H7 (cell line): Measurements from ENCODE around the gene TBX4. TPM values are rescaled to one million over a fixed set of nuclear protein-coding genes. Genes with fewer than 3 reads are reported as not detected.

Experiments
- DNase-seq: peaks from one replicate; pipeline ENCODE4 v3.0.0; 2012
- H3K27me3 ChIP-seq: 2 replicates; pipeline ENCODE4 v1.6.0; 2011; ENCODE audit warnings: mild to moderate bottlenecking, low read length; ENCODE audit not compliant: control insufficient read depth, insufficient read depth
- H3K36me3 ChIP-seq: replicated peaks from 2 replicates; pipeline ENCODE4 v1.5.1; 2011; ENCODE audit warnings: low read length; ENCODE audit not compliant: control insufficient read depth, insufficient read depth
- H3K4me3 ChIP-seq: 2 replicates; pipeline ENCODE4 v1.5.1; 2011; ENCODE audit warnings: low read depth, mild to moderate bottlenecking, control low read depth, low read length, moderate library complexity; ENCODE audit not compliant: insufficient read depth
- total RNA-seq: library from RNA; depleted of rRNA; stranded (reverse); fragments of >200 nt; shearing (Covaris generic); gene quantifications from 2 replicates; pipeline ENCODE4 v1.2.3, GENCODE V29; 2014; rRNA removed

Gene TBX4
- total RNA-seq, result not detected in 2 replicates

DNA sequence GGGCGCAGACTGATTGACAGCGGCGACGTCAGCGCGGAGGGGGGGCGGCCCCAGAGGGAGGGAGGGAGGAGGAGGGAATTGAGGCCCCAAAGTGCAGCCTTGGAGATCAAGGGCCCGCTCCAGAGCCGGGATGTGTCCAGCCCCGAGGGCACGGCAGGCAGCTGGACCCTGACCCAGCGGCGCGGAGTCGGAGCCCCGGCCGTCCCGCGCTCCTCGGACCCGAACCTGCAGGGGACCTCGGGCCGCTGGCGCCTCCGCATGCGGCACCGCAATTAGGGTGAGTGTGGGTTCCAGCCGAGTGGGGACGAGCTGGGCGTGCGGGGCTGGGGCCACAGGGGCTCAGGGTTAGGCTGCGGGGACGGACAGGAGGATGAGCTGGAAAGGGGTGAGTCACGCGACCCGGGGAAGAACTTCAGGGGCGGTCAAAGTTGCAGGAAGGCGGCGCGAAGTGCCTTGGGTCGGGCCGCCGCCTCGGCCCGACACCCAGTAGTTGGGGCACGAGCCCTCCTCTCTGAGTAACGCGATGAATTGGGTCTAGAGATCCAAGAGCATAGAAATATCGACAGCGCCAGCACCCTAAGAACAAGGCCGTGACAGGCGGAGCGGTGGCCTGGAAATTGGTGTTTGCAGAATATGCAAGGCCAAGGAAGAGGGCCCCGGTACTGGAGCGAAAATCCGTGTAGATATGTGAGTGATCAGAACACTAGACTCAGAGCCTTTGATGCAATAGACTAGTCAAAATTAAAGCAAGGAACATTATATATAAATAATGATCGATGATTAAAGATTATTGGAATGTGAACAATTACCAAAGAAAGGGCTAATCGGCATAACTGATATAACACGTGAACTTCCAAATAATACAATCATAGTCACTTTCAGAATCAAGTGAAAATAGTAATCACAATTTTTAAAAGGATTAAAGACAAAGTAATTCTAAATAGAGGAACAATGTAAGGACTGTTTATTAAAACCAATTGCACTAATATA is at the start of gene TBX4:
Gene TBX4, plus strand, starts transcription at position 122 of the 990 bp plus-strand sequence. CDS start 4,069 bp downstream, outside the sequence.
- Histone ChIP-seq H3K4me3 (peak within 1 kb of the TSS; percentile 37), H3K27me3 (peaks cover 86% of the 10 kb centered on the region), H3K36me3 (no peaks in the 10 kb centered on the region)
- DNase-seq, result peak; percentile 88

- peaks cover 98% of the 10 kb centered on the region for H3K27me3 ChIP-seq
- no peak overlapping the region for H3K4me3 ChIP-seq
- DNase-seq, result peak; percentile 82
- no peaks in the 10 kb centered on the region for H3K36me3 ChIP-seq
Observed at GRCh38 chr17:61402978-61403800, 49.0 kb upstream of the TBX4 start.

DNA sequence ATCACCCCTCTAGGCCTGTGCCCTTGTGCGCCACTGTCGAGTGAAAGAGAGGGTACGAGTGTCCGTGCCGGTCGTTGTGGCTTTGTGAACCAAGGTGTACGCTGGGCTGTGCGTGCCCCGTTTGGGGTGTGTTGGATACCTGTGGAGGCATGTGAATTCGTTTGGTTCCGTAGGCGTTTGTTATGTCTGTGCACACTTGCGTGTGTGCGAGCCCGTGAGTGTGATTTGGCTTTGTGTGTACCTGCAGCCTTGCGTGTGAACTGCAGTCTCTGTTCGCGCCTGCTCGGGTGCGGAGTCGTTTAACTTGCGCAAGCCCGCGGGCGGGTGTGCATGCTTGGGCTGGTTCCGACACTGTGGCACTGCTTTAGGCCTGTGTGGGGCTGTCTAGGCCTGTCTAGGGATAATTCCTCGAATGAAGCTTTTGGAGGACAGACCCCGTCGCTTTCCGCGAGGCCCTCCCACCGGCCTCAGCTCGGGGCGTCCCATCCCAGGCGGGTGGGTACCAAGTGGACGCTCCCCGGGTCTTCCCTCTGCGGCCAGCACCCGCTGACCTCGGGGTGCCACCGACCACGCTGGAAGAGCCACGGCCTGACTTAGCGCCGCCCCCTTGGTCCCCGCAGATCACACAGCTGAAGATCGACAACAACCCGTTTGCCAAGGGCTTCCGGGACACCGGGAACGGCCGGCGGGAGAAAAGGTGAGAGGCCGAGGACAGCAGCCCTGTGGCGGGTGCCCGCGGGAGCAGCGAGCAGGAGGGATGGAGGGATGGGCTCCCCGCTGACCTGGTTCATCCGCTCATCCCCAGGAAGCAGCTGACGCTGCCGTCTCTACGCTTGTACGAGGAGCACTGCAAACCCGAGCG is 48.2 kb upstream of the TBX4 start:
- no peaks in the 10 kb centered on the region for H3K36me3 ChIP-seq
- peaks cover 98% of the 10 kb centered on the region for H3K27me3 ChIP-seq
- peak; percentile 81 for DNase-seq
- H3K4me3 ChIP-seq, result no peak overlapping the region; the same call in 1 of the 2 replicates

DNA sequence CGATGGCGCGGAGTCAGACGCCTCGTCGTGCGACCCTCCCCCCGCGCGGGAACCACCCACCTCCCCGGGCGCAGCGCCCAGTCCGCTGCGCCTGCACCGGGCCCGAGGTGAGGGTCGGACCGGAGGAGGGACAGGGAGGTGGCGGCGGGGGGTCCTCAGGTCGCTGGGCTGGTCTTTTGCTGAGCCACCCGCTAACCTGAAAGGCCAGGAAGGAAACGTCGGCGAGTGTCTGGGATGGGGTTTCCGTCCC is 47.6 kb upstream of the TBX4 start:
- Histone ChIP-seq H3K4me3 (no peak overlapping the region; the same call in 1 of the 2 replicates), H3K27me3 (peaks cover 98% of the 10 kb centered on the region), H3K36me3 (no peaks in the 10 kb centered on the region)
- DNase-seq, result peak; percentile 81

DNA sequence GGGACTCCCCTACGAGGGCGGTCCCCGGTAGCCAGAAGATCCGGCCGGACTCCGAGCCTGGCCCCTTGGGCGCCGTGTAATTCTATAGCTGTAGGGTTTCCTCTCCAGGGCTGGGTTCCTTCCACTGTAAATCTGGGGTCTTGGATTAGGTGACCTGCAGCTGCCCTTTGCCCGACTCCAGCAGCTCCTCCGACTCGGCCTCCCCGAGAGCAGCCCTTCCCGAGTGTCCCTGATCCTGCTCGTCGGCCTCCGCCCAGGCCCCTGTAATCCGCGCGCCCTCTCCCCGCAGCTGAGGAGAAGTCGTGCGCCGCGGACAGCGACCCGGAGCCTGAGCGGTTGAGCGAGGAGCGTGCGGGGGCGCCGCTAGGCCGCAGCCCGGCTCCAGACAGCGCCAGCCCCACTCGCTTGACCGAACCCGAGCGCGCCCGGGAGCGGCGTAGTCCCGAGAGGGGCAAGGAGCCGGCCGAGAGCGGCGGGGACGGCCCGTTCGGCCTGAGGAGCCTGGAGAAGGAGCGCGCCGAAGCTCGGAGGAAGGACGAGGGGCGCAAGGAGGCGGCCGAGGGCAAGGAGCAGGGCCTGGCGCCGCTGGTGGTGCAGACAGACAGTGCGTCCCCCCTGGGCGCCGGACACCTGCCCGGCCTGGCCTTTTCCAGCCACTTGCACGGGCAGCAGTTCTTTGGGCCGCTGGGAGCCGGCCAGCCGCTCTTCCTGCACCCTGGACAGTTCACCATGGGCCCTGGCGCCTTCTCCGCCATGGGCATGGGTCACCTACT is 47.1 kb upstream of the TBX4 start:
- Histone ChIP-seq H3K27me3 (peaks cover 99% of the 10 kb centered on the region), H3K36me3 (no peaks in the 10 kb centered on the region), H3K4me3 (peak overlapping the region; percentile 3; the same call in 1 of the 2 replicates)
- peak; percentile 79 for DNase-seq

- Histone ChIP-seq H3K4me3 (no peak overlapping the region), H3K27me3 (peaks cover 99% of the 10 kb centered on the region), H3K36me3 (no peaks in the 10 kb centered on the region)
- DNase-seq, result peak; percentile 70
Observed at GRCh38 chr17:61405686-61406536, 46.3 kb upstream of the TBX4 start.

- peaks cover 99% of the 10 kb centered on the region for H3K27me3 ChIP-seq
- no peak for DNase-seq
- H3K36me3 ChIP-seq, result no peaks in the 10 kb centered on the region
- no peak overlapping the region for H3K4me3 ChIP-seq
Observed at GRCh38 chr17:61406537-61406845, 45.7 kb upstream of the TBX4 start.

GRCh38 chr17:61406971-61407911 is 45.0 kb upstream of the TBX4 start:
- peak; percentile 33 for DNase-seq
- Histone ChIP-seq H3K27me3 (peaks cover 99% of the 10 kb centered on the region), H3K4me3 (no peak overlapping the region), H3K36me3 (no peaks in the 10 kb centered on the region)

DNA sequence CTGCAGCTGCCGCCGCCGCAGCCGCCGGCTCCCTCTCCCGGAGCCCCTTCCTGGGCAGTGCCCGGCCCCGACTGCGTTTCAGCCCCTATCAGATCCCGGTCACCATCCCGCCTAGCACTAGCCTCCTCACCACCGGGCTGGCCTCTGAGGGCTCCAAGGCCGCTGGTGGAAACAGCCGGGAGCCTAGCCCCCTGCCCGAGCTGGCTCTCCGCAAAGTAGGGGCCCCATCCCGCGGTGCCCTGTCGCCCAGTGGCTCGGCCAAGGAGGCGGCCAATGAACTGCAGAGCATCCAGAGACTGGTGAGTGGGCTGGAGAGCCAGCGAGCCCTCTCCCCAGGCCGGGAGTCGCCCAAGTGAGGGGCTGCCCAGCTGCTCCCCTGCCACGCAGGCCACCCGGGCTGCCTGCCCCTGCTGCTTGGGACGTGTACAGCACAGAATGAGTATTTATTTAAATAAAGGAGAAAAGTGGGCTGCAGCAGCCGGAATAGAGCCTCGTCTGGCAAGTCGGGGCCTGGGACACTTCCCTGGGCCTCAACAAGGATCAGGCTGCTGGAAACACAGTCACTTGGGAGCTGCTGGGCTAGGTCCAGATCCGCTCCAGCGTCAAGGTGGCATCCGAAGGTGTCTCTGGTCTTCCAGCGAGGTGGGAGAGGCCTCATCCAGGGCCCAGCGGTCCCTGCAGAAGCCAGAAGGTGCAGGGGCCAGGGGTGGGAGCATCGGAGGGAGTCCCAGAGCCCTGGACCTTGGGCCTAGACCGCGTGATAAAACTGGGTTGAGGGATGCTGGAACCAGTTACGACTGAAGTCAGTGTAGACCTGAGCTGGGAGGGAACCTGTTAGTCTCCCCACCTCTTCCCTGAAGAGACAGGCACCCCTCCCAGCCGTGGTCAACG is 43.8 kb upstream of the TBX4 start:
- no peaks in the 10 kb centered on the region for H3K36me3 ChIP-seq
- DNase-seq, result peak; percentile 71
- peaks cover 99% of the 10 kb centered on the region for H3K27me3 ChIP-seq
- no peak overlapping the region for H3K4me3 ChIP-seq

DNA sequence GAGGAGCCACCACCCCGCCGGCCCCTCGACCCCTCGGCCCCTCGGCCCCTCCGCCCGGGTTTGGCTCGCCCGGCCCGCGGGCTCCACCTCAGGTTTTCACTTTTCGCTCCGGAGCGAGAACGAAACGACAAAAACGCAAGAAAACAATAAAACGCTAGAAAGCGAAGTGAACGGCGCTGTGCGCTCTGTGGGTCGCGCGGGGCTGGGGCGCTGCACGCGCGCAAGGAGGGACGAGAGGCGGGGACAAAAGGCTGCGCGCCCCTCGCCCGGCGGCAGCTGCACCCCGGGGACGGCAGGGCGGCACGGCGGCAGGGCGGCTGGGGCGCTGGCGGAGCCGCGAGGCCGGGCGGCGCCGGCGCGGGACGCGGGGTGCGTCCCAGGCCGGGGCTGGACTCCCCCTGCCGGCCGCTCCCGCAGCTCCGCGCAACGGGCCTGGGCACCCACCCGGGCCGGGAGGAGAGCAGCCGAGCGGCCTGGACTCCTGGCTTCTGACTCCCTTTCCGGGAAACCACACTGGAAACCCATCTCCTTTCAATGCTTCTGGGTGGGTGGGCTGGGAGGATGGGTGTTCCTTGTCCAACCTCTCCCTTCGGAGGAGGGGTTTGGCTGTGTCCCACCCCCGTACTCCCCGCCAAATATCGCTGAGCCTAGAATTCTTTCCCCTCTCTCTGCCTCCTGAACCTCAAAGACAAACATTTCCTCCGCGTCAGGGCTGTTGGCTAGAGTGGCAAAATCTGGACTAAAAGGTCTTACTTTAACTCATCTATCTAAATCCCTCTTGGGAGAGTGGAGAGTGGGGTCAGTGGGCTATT is 42.7 kb upstream of the TBX4 start:
- Histone ChIP-seq H3K4me3 (peak overlapping the region; percentile 12; the same call in 1 of the 2 replicates), H3K36me3 (no peaks in the 10 kb centered on the region), H3K27me3 (peaks cover 98% of the 10 kb centered on the region)
- peak; percentile 92 for DNase-seq
